K562 (cell line): ENCODE results near the gene PIGB. TPM values are rescaled to one million over a fixed set of nuclear protein-coding genes. Genes with fewer than 3 reads are reported as not detected.
A peak's percentile ranks its signal among the peaks of the same experiment; 100 is the strongest.

ENCODE experiments used
- BCL6 ChIP-seq: fragments of 250-450 bp; sonication (Bioruptor Pico); IDR thresholded peaks from 2 replicates; pipeline ENCODE4 v1.4.0; 2020
- CBX8 ChIP-seq: fragments of 200-600 bp; sonication (generic); IDR thresholded peaks from 2 replicates; pipeline ENCODE4 v1.6.1; 2012; ENCODE audit warnings: borderline replicate concordance, mixed run types, low read depth, mild to moderate bottlenecking, moderate library complexity, mixed read lengths, low read length, control low read depth, inconsistent platforms; ENCODE audit not compliant: poor library complexity, severe bottlenecking; ENCODE audit errors: extremely low read depth
- COPS2 ChIP-seq: fragments of 450-650 bp; conservative IDR thresholded peaks from 2 replicates; pipeline ENCODE4 v1.6.1; 2016; ENCODE audit warnings: mild to moderate bottlenecking, moderate library complexity
- CTBP1 ChIP-seq: fragments of 450-650 bp; IDR thresholded peaks from 2 replicates; pipeline ENCODE4 v1.6.1; 2016; ENCODE audit warnings: borderline replicate concordance
- EHMT2 ChIP-seq: fragments of 450-650 bp; IDR thresholded peaks from 2 replicates; pipeline ENCODE4 v1.6.1; 2018; ENCODE audit warnings: antibody characterized with exemption
- ELF1 ChIP-seq: fragments of 200-800 bp; sonication (Bioruptor generic); IDR thresholded peaks from 2 replicates; pipeline ENCODE4 v1.6.1; 2016; ENCODE audit warnings: missing genetic modification characterization, missing compliant biosample characterization
- GTF2F1 ChIP-seq: IDR thresholded peaks from 2 replicates; pipeline ENCODE4 v1.6.1; 2011; ENCODE audit warnings: low read depth, low read length, improper control_type of control experiment
- HOXB6 ChIP-seq: fragments of 250-450 bp; sonication (Bioruptor Pico); IDR thresholded peaks from 2 replicates; pipeline ENCODE4 v1.5.1; 2022; ENCODE audit warnings: mild to moderate bottlenecking, borderline replicate concordance
- MAZ ChIP-seq, 2 experiments: fragments of 450-650 bp in 1 of 2; sonication (generic) in 1 of 2; formaldehyde crosslinking; IDR thresholded peaks in 1 of 2; conservative IDR thresholded peaks in 1 of 2; 2 replicates each; pipeline versions ENCODE4 v1.4.0 to v1.5.0; 2020; ENCODE audit warnings: mild to moderate bottlenecking in 1 of 2, missing genetic modification reagents in 1 of 2
- MCM5 ChIP-seq: fragments of 450-650 bp; IDR thresholded peaks from 2 replicates; pipeline ENCODE4 v1.6.1; 2016; ENCODE audit warnings: low read depth
- MEF2D ChIP-seq: conservative IDR thresholded peaks from 2 replicates; pipeline ENCODE4 v1.6.1; 2016; ENCODE audit warnings: low read depth, missing genetic modification characterization, missing compliant biosample characterization
- NFYB ChIP-seq: IDR thresholded peaks from 2 replicates; pipeline ENCODE4 v1.6.1; 2011; ENCODE audit warnings: mild to moderate bottlenecking, moderate library complexity; ENCODE audit not compliant: insufficient read length; ENCODE audit errors: extremely low read depth
- NONO ChIP-seq, 2 experiments: fragments of 200-400 bp in 1 of 2; fragments of 450-650 bp in 1 of 2; formaldehyde crosslinking in 1 of 2; IDR thresholded peaks; 2 replicates each; pipeline ENCODE4 v1.6.1; 2017; ENCODE audit warnings: low read depth in 2 of 2, mild to moderate bottlenecking in 2 of 2, moderate library complexity in 2 of 2, low read length in 1 of 2
- PHF21A ChIP-seq: fragments of 450-650 bp; IDR thresholded peaks from 2 replicates; pipeline ENCODE4 v1.6.1; 2017; ENCODE audit warnings: low read depth, borderline replicate concordance
- RAD51 ChIP-seq: fragments of 450-650 bp; IDR thresholded peaks from 2 replicates; pipeline ENCODE4 v1.7.1; 2016; ENCODE audit warnings: low read depth, mild to moderate bottlenecking, borderline replicate concordance
- SLC30A9 ChIP-seq: fragments of 250-450 bp; sonication (Bioruptor Pico); IDR thresholded peaks from 2 replicates; pipeline ENCODE4 v1.8.0; 2022; ENCODE audit warnings: mild to moderate bottlenecking, moderate library complexity
- TEAD1 ChIP-seq, 2 experiments: fragments of 450-650 bp in 1 of 2; sonication (generic) in 1 of 2; formaldehyde crosslinking; IDR thresholded peaks; 2 replicates each; pipeline versions ENCODE4 v1.4.0 to v1.8.0; 2020 to 2022; ENCODE audit warnings: mild to moderate bottlenecking in 2 of 2, missing genetic modification reagents in 1 of 2
- ZNF347 ChIP-seq: fragments of 450-650 bp; formaldehyde crosslinking; IDR thresholded peaks from 2 replicates; pipeline ENCODE4 v1.4.0; 2020; ENCODE audit warnings: low read depth, mild to moderate bottlenecking, moderate library complexity
- ZNF384 ChIP-seq: IDR thresholded peaks from 2 replicates; pipeline ENCODE4 v1.6.1; 2012; ENCODE audit warnings: low read depth, low read length, improper control_type of control experiment
- ZNF57 ChIP-seq: fragments of 450-650 bp; formaldehyde crosslinking; IDR thresholded peaks from 2 replicates; pipeline ENCODE4 v1.4.0; 2020; ENCODE audit warnings: mild to moderate bottlenecking, moderate library complexity
- ZNF644 ChIP-seq: fragments of 200-800 bp; sonication (Bioruptor generic); IDR thresholded peaks from 2 replicates; pipeline ENCODE4 v1.6.1; 2016; ENCODE audit warnings: low read depth, missing genetic modification characterization, missing compliant biosample characterization
- polyA plus RNA-seq, 8 experiments: library from polyadenylated mRNA; depleted of rRNA in 4 of 8; stranded (reverse) in 5 of 8; unstranded in 3 of 8; fragments of >200 nt; fragmentation: Nextera tagmentation in 2 of 8; fragmentation: Illumina TruSeq in 1 of 8; extraction: Ambion mirVana in 2 of 8; extraction: Trizol in 1 of 8; gene quantifications; 2 replicates each; pipeline versions ENCODE4 v1.2.1 to v1.2.3, GENCODE V29; 2011 to 2014; ENCODE audit warnings: inconsistent platforms in 1 of 8, missing spikeins in 1 of 8
- total RNA-seq, 7 experiments: library from RNA; depleted of rRNA in 6 of 7; stranded (reverse); fragments of >200 nt in 6 of 7; fragmentation: Illumina TruSeq in 2 of 7; extraction: Trizol in 2 of 7; gene quantifications; 2 replicates each; pipeline versions ENCODE4 v1.2.1 to v1.2.3, GENCODE V29; 2011 to 2021; ENCODE audit warnings: low replicate concordance in 1 of 7
- TF ChIP-seq, protein P1 (sequence below), 2 experiments: fragments of 450-650 bp; IDR thresholded peaks; 2 replicates each; pipeline ENCODE4 v1.6.1; 2016
- TF ChIP-seq, protein P2 (sequence below): fragments of 450-650 bp; IDR thresholded peaks from 2 replicates; pipeline ENCODE4 v1.6.1; 2016; ENCODE audit warnings: missing biosample characterization, missing genetic modification characterization
- TF ChIP-seq, protein P3 (sequence below): fragments of 450-650 bp; IDR thresholded peaks from 2 replicates; pipeline ENCODE4 v1.6.1; 2017; ENCODE audit warnings: antibody characterized with exemption, mild to moderate bottlenecking

PIGB gene
- total and polyA plus RNA-seq, 9 of the 15 experiments (the other 6 are each of a cell fraction or from before 2014, with no cell fraction given) = 9.9 to 32.3 (median 18.2) TPM

DNA sequence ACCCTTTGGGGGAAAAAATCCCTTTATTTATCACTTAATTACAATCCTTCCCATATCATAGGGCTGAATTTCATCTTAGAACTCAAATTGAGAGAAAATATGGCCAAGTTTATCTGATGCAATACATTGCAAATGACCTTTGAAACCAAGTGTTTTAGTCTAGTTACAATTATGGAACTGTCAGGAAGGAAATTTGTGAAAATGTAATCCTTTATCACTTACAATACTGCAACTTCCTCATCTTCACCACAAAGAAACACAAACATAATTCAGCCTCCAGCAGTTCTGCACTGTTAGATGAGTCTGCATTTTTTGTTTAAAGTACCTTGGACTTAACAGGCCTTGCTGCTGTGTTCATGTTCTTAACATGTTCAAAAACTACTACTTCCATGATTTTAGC is 84.5 kb downstream of the PIGB start (continued):
- TF ChIP-seq ZNF57 (CRISPR knock-in tag) (no peak), MEF2D (tag) (no peak), MAZ (CRISPR knock-in tag; conservative IDR thresholded peaks at IDR 0.05 in 1 of 2, IDR thresholded peaks at IDR 0.05 in 1 of 2) (0 out of 4 replicates have a peak, but pooled peaks of 1 of the 2 experiments have one; percentile 16), NFYB (no peak), HOXB6 (CRISPR knock-in tag) (no peak), SLC30A9 (CRISPR knock-in tag) (no peak), ZNF347 (no peak), PHF21A (no peak), RAD51 (peak; percentile 4; the same call in 1 of the 2 replicates), CBX8 (no peak), COPS2 (no peak), NONO (IDR thresholded peaks at IDR 0.05; ENCODE audit: low read depth in 2 of 2, low read length in 1 of 2) (no peak), ZNF384 (no peak), BCL6 (CRISPR knock-in tag) (no peak), ELF1 (tag) (peak; percentile 44; the same call in 1 of the 2 replicates), GTF2F1 (no peak), MCM5 (no peak), EHMT2 (no peak), ZNF644 (tag) (no peak), TEAD1 (CRISPR knock-in tag; IDR thresholded peaks at IDR 0.05) (no peak), CTBP1 (no peak)
- TF ChIP-seq, protein P1, sequence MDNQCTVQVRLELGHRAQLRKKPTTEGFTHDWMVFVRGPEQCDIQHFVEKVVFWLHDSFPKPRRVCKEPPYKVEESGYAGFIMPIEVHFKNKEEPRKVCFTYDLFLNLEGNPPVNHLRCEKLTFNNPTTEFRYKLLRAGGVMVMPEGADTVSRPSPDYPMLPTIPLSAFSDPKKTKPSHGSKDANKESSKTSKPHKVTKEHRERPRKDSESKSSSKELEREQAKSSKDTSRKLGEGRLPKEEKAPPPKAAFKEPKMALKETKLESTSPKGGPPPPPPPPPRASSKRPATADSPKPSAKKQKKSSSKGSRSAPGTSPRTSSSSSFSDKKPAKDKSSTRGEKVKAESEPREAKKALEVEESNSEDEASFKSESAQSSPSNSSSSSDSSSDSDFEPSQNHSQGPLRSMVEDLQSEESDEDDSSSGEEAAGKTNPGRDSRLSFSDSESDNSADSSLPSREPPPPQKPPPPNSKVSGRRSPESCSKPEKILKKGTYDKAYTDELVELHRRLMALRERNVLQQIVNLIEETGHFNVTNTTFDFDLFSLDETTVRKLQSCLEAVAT (IDR thresholded peaks at IDR 0.05) = peak; percentile 23 to 69; a peak in 3 of 4 replicates
- TF ChIP-seq, protein P2, sequence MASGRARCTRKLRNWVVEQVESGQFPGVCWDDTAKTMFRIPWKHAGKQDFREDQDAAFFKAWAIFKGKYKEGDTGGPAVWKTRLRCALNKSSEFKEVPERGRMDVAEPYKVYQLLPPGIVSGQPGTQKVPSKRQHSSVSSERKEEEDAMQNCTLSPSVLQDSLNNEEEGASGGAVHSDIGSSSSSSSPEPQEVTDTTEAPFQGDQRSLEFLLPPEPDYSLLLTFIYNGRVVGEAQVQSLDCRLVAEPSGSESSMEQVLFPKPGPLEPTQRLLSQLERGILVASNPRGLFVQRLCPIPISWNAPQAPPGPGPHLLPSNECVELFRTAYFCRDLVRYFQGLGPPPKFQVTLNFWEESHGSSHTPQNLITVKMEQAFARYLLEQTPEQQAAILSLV (tag) = peak; percentile 67
- TF ChIP-seq, protein P3, sequence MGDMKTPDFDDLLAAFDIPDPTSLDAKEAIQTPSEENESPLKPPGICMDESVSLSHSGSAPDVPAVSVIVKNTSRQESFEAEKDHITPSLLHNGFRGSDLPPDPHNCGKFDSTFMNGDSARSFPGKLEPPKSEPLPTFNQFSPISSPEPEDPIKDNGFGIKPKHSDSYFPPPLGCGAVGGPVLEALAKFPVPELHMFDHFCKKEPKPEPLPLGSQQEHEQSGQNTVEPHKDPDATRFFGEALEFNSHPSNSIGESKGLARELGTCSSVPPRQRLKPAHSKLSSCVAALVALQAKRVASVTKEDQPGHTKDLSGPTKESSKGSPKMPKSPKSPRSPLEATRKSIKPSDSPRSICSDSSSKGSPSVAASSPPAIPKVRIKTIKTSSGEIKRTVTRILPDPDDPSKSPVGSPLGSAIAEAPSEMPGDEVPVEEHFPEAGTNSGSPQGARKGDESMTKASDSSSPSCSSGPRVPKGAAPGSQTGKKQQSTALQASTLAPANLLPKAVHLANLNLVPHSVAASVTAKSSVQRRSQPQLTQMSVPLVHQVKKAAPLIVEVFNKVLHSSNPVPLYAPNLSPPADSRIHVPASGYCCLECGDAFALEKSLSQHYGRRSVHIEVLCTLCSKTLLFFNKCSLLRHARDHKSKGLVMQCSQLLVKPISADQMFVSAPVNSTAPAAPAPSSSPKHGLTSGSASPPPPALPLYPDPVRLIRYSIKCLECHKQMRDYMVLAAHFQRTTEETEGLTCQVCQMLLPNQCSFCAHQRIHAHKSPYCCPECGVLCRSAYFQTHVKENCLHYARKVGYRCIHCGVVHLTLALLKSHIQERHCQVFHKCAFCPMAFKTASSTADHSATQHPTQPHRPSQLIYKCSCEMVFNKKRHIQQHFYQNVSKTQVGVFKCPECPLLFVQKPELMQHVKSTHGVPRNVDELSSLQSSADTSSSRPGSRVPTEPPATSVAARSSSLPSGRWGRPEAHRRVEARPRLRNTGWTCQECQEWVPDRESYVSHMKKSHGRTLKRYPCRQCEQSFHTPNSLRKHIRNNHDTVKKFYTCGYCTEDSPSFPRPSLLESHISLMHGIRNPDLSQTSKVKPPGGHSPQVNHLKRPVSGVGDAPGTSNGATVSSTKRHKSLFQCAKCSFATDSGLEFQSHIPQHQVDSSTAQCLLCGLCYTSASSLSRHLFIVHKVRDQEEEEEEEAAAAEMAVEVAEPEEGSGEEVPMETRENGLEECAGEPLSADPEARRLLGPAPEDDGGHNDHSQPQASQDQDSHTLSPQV = peak; percentile 83
